HG03565 (cell line): ENCODE data around the gene CBARP.
A peak's percentile ranks its signal among the peaks of the same experiment; 100 is the strongest.
"Not testable (repeated sequence)": the region's sequence is repeated elsewhere in the genome, so short reads cannot be mapped to it uniquely, and the experiment has no call there.

ENCODE experiments used
- ATAC-seq: cut with Tn5 transposase; IDR thresholded peaks from one replicate; pipeline ENCODE4 v1.9.1; 2021; ENCODE audit warnings: mild to moderate bottlenecking, moderate library complexity; ENCODE audit not compliant: unreplicated experiment

CBARP gene

DNA sequence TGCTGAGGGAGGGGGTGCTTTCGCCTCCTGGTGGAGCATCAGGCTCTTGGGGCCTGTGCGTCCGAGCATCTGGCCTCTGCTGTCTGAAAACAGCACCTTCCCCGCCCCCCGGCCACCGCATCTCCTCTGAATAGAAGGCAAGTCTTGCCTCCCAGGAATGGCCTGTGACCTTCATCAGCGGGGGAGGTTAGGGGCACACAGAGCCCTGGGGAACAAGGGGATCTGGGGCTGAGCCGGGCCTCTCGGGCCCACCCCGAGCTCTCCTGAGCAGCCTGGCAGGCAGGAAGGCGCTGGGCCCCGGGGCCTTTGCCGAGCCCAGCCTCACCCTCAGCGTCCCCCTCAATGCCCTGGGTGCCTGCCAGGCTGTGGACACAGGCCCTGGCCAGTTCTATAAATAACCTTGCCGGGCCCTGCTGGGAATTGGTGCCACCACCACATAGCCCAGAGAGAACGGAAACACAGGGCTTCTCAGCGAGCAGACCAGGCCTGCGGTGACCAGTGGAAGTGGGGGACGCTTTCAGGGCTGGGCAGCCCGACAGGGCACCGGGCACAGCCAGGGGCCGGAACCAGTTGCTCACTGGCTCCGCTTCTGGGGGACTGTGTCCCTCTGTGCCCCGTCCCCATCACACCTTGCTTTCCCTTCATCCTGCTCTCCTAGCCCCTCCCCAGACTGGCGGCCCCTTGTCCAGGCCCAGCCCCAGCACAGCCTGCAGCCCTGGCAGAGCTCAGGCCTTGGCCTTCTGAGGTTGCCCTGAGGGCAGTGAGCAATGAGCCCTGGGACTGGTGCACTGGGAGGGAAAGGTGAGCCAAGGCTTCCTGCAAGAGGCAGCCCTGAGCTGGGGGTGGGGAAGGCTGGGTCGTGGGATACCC, 22.7 kb downstream of the CBARP start:
- ATAC-seq, result no peak

DNA sequence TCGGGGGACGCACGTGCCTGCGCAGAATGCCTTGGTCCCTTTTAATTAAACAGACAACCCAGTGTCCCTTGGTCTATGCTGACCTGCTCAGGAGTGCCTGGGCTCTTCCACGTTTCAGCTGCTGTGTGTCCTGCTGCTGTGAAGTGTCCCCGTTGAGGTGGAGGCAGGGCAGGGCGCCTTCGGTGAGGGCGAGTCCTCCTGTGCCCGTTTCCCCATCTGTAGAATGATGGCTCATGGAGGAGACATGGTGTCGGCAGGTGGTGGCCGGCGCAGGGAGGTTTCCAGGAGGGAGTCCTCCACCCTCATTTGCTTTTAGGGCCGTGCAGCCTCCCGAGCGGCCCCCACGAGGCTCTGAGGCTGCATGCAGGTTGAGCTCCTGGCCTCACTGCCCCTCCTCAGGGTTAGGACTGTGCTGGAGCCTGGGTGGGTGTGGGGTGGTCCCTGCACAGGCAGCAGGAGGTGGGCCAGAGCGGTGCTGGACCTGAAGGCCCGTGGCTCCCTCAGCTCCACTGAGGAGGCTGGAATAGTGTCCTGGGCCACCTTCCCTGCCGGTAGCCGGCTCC, 23.4 kb downstream of the CBARP start:
- no peak for ATAC-seq

DNA sequence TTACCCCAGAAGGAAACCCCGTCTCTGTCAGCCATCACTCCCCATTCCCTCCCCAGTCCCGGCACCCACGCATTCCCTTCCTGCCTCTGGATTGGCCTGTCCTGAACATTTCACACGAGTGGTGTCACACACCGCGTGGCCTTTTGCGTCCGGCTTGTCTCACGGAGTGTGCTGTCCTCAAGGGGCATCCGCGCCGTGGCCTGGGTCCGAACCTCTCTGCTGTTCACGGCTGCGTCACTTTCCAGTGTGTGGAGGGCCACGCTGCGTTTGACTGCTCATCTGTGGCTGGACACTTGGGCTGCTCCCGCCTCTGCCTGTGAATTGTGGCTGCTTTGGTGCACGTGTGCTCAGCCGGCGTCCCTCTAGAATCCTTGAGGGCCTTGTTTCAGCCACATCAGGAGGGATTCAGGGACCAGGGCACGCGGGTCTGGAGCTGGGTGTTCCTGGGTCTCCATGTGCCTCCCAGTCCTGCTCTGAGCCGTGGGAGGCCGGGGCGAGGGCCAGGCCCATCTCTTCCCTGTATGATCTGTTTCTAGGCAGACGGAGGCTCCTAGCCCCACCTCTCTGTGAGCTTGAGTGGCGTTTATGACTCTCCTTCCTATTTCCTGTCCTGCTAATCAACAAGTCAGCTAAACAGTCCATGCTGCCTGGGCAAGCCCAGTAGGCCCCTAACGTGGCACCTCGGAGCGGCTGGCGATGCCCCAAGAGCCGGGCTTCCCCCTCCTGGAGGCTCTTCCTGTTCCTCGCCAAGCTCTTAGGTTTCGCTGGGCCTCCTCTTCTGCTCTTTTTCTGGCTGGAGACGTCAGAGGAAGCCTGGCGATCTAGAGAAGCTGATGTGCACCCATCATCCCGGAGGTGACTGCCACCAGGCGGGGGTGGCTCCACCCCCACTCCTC, 24.2 kb downstream of the CBARP start:
- ATAC-seq, result no peak

DNA sequence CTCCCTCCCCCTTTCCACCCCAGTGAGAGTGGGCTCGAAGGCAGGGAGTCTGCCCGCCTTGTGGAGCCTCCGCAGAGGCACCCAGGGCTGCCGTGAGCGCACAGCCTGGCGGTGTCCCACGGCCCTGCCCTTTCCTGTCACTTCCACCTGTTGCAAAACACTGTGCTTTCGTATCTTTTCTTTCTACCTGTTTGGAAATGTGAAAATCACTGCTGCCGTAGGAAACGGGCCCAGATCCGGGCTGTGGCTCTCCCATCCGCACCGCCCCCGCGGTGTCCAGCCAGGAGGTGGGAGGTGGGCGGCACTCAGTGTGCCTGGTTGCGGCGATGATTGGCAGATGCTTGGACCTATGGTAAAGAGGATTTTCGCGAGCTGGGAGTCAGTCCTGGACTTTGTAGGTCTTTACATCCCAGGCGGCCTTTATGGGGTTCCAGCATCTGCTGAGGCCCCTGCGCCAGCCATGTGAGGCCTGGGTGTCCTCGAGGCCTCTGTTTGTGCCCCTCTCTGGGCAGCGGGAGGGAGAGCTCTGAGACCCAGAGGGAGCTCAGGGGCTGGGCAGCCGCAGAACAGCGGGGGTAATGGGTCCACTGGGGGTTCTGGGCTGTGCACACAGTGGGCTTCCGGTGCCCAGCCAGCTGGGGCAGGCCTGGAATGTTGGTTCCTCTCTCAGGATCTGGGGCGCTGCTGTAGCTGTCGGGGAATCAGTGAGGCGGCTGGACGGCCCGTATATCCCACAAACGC, 26.1 kb downstream of the CBARP start:
- no peak for ATAC-seq

DNA sequence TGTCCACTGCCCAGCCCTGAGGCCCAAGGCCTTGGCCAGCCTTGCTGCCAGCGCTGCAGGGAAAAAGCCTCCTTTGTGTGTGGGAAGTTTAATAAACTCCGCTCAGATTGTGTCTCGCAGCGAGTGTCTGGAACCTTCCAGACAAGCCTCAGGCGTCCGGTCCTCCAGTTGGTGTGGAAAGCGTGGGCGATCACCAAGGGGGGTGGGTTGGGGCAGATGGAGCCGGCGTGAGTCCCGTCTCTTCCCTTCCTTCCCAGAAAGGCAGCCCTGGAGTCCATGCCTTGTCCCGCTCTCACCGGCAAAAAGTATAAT, 27.6 kb downstream of the CBARP start:
- ATAC-seq, result no peak

DNA sequence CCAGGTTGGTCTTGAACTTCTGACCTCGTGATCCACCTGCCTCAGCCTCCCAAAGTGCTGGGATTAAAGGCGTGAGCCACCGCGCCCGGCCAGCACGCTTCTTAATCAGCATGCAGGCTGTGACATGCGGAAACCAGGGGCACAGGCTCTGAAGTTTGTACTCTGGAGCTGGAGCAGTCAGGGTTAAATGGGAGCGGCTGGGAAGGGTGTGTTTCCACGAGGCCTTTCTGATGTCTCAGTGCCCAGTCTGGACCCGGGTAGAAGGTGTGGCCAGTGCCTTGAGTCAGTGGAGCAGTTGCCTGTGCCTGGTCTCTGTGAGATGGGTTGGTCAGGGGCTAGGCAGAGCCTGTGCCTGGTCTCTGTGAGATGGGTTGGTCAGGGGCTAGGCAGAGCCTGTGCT, 29.0 kb downstream of the CBARP start:
- not testable (repeated sequence) for ATAC-seq

DNA sequence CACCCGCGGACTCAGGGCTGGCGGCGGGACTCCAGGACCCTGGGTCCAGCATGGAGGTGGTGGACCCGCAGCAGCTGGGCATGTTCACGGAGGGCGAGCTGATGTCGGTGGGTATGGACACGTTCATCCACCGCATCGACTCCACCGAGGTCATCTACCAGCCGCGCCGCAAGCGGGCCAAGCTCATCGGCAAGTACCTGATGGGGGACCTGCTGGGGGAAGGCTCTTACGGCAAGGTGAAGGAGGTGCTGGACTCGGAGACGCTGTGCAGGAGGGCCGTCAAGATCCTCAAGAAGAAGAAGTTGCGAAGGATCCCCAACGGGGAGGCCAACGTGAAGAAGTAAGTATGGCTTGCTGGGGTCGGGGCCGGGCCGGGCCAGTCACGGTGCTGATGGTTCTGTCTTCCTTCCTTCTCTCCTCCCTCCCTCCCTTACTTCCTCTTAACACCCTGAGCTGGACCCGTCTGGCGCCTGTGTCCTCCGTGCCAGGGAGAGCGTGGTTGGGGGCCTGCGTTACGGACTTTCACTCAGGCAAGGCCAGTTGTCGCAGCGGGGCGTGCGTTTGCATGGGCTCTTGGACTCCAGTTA, 30.8 kb downstream of the CBARP start:
- ATAC-seq, result no peak

DNA sequence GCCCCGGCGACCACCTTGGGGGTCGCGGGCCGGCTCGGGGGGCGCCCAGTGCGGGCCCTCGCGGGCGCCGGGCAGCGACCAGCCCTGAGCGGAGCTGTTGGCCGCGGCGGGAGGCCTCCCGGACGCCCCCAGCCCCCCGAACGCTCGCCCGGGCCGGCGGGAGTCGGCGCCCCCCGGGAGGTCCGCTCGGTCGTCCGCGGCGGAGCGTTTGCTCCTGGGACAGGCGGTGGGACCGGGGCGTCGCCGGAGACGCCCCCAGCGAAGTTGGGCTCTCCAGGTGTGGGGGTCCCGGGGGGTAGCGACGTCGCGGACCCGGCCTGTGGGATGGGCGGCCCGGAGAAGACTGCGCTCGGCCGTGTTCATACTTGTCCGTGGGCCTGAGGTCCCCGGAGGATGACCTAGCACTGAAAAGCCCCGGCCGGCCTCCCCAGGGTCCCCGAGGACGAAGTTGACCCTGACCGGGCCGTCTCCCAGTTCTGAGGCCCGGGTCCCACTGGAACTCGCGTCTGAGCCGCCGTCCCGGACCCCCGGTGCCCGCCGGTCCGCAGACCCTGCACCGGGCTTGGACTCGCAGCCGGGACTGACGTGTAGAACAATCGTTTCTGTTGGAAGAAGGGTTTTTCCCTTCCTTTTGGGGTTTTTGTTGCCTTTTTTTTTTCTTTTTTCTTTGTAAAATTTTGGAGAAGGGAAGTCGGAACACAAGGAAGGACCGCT, 31.5 kb downstream of the CBARP start:
- no peak for ATAC-seq

DNA sequence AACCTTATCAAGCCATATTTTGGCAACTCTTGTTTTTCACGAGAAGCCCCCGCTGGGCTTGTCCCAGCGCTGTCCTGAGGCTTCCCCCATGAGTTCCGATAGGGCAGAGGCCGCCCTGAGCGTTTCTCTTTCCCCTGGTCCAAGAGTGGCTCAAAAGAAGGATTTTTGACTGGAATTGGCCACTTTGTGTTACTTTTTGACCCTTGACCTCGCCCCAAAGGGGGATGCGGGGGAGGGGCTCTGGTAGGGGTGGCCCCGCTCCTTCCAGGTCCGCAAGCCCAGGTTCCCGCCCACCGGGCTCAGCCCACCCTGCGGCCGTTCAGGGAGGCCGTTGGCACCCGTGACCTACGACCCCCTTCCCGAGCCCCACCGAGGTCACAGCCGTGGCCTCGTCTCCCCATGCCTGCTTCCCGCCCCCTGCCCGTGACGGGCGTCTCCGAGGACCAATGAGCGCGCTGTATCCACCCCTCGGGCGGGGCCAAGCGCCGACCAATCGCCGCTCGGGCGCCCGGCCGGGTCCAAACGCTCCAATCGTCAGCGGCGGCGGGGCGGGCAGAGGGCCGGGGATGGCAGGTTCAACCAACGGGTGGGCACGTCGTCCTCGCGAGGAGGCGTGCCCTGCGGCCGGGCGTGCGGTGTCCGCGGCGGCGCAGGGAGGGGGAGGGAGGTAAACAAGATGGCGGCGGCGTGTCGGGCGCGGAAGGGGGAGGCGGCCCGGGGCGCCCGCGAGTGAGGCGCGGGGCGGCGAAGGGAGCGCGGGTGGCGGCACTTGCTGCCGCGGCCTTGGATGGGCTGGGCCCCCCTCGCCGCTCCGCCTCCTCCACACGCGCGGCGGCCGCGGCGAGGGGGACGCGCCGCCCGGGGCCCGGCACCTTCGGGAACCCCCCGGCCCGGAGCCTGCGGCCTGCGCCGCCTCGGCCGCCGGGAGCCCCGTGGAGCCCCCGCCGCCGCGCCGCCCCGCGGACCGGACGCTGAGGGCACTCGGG, 32.4 kb downstream of the CBARP start, which contains the start of gene STK11:
TSS of gene STK11 (plus strand) at position 665 of the 986 bp plus-strand sequence. CDS start 1,136 bp downstream, outside the sequence.
- ATAC-seq, result peak; percentile 74

DNA sequence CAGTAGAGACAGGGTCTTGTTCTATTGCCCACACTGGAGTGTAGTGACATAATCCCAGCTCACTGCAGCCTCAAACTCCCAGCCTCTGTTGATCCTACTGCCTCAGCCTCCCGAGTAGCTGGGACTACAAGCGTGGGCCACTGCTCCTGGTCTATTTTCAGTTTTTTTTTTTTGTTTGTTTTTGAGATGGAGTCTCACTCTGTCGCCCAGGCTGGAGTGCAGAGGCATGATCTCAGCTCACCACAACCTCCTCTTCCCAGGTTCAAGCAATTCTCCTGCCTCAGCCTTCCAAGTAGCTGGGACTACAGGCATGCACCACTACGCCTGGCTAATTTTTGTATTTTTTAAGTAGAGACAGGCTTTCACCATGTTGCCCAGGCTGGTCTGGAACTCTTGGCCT, 37.2 kb downstream of the CBARP start:
- ATAC-seq, result not testable (repeated sequence)

DNA sequence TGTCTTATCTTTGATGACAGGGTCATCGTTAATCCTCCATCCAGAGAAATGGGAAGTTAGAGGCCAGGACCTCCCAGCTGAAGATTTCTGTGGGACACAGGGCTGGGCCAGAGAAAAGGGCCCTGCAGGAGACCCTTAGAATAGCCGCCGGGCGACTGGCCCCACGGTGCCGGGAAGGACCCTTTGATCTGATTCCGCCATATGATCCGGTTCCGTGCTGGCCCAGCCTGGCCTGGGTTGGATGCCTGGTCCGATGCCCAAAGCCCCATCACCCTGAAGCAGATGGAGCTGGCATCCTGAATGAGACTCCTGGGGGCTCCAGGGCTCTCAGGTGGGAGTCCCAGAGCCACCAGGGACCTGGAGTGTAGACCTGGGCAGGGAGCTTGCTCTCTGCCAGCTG, 38.3 kb downstream of the CBARP start:
- no peak for ATAC-seq

DNA sequence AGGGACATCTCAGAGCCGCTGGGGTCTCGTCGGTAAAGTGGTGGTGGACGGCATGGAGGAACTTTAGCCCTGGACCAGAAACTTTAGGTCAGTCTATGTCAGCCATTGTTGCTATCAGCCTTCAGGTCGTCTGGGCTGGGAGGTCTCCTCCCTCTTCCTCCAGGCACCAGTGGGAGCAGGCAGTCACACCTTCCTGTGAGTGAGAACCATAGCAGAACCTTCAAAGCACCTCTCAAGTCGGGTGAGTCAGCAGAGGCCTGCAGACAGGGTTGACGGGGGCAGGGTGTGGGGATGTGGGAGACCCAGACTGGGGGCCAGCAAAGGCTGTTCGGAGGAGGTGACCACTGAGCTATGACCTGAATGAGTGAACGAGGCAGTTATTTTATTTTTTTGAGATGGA, 48.4 kb downstream of the CBARP start:
- no peak for ATAC-seq

DNA sequence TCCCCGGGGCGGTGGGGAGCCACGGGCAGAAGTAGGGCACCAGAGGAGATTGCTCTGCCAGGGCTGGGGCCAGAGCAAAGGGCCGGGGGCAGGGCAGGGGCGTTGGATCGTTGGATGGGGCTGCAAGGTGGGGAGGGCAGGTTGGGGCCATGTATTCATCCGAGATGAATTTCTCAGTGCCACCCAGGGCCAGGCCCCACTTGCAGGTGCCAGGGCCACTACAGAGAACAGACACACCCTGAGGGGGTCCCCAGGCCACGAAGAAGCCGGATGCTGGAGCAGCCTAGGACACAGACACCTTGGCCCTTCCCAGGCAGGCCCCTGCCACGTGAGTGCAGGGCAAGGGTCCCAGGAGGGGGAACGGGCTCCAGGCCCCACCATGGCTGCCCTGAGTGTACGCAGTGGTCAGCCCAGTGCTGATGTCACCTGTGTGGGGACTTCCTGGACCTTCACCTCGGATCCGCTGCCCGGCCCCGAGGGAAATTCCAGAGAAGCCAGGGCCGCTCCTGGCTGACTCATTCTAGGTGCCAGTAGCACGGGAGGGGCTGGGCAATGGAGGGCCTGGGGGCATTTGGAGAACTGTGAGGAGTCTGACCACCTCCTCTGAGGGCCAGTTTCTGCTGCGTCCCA, 54.1 kb downstream of the CBARP start:
- no peak for ATAC-seq

DNA sequence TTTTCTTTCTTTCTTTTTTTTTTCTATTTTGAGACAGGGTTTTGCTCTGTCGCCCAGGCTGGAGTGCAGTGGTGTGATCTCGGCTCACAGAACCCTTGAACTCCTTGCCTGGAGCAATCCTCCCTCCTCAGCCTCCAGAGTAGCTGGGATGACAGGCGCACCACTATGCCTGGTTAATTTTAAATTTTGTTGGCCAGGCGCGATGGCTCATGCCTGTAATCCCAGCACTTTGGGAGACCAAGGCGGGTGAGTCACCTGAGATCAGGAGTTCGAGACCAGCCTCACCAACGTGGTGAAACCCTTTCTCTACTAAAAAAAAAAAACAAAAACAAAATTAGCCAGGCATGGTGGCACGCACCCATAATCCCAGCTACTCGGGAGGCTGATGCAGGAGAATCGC, 55.1 kb downstream of the CBARP start:
- no peak for ATAC-seq

DNA sequence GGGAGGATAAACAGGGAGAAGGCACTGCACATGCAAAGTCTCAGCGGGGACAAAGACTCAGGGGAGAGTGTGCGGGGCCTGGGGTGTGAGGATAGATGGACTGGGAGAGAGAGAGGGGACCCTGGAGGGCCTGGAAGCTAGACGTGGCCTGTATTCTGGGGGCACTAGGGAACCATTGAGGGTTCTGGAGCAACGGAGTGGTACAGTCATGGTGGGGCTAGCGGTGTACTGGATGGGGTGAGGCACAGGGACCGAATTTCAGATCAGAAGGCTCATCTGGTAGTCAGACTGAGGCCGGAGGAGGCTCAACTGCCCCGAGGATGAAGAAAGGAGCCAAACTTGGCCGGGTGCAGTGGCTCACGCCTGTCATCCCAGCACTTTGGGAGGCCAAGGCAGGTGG, 55.7 kb downstream of the CBARP start:
- no peak for ATAC-seq

DNA sequence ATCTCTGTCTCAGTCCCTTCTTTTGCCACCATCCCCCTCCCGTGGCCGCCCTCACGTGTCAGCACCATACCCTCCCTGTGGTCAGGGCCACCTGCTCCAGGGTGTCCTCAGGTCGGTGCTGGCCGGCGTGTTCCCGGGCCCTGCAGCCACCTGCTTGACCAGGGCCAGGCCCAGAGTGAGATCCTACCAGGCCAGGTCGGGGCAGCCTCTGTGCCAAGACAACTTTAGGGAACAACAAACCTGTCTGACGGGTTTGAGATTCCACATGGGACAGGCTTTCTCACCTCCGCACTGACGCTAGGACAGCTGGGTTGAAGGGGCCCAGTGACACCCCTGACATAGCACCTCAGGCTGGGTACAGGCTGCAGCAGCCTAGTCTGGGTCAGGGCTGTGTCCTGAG, 56.2 kb downstream of the CBARP start:
- no peak for ATAC-seq
